A549 (cell line): ENCODE data around the gene SSH2.

Experiments
- CBX8 ChIP-seq: fragments of 200-600 bp; sonication (generic); IDR thresholded peaks from 2 replicates; pipeline ENCODE4 v1.6.1; 2016
- ESRRA ChIP-seq: fragments of 150-350 bp; IDR thresholded peaks from 2 replicates; pipeline ENCODE4 v1.6.1; 2014; ENCODE audit warnings: mild to moderate bottlenecking, low read length, borderline replicate concordance
- MAFK ChIP-seq: fragments of 450-650 bp; IDR thresholded peaks from 2 replicates; pipeline ENCODE4 v1.6.1; 2014; ENCODE audit not compliant: partially characterized antibody
- POLR2A ChIP-seq: IDR thresholded peaks from 2 replicates; pipeline ENCODE4 v1.6.1; 2012; ENCODE audit warnings: mild to moderate bottlenecking, low read length
- RCOR1 ChIP-seq: fragments of 150-350 bp; IDR thresholded peaks from 2 replicates; pipeline ENCODE4 v1.6.1; 2014; ENCODE audit warnings: antibody characterized with exemption, low read length, low read depth
- TF ChIP-seq, protein P1 (sequence below): fragments of >200 bp; sonication (Bioruptor Twin); formaldehyde crosslinking; IDR thresholded peaks from 3 replicates; pipeline ENCODE4 v1.5.1; 2016
- TF ChIP-seq, protein P2 (sequence below): fragments of 250-450 bp; sonication (Bioruptor Pico); IDR thresholded peaks from 2 replicates; pipeline ENCODE4 v1.5.0; 2021; ENCODE audit warnings: mild to moderate bottlenecking, moderate library complexity, borderline replicate concordance

DNA sequence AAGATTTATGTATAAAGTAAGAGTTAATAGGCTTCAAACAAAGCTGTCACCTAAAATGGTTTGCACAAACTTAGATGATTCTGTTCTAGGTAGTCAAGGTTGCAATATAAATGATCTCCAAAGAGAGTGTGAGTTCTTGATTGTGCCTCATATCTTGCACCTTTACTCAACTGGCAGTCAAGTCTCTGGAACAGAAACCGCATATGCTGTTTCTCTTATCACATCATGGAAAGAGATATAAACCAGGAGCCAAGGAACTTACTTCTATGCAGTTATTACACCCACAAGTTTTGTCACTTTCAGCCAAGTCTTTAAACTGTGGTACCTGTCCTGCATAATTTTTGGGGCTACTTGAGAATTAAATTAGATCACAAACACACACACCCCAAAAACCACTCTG lies 5.2 kb downstream of the SSH2 start:
- TF ChIP-seq, protein P1, sequence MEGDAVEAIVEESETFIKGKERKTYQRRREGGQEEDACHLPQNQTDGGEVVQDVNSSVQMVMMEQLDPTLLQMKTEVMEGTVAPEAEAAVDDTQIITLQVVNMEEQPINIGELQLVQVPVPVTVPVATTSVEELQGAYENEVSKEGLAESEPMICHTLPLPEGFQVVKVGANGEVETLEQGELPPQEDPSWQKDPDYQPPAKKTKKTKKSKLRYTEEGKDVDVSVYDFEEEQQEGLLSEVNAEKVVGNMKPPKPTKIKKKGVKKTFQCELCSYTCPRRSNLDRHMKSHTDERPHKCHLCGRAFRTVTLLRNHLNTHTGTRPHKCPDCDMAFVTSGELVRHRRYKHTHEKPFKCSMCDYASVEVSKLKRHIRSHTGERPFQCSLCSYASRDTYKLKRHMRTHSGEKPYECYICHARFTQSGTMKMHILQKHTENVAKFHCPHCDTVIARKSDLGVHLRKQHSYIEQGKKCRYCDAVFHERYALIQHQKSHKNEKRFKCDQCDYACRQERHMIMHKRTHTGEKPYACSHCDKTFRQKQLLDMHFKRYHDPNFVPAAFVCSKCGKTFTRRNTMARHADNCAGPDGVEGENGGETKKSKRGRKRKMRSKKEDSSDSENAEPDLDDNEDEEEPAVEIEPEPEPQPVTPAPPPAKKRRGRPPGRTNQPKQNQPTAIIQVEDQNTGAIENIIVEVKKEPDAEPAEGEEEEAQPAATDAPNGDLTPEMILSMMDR = no peak
- TF ChIP-seq RCOR1 = no peak
- TF ChIP-seq MAFK = no peak
- no peak for TF ChIP-seq CBX8
- TF ChIP-seq POLR2A = no peak
- TF ChIP-seq, protein P2, sequence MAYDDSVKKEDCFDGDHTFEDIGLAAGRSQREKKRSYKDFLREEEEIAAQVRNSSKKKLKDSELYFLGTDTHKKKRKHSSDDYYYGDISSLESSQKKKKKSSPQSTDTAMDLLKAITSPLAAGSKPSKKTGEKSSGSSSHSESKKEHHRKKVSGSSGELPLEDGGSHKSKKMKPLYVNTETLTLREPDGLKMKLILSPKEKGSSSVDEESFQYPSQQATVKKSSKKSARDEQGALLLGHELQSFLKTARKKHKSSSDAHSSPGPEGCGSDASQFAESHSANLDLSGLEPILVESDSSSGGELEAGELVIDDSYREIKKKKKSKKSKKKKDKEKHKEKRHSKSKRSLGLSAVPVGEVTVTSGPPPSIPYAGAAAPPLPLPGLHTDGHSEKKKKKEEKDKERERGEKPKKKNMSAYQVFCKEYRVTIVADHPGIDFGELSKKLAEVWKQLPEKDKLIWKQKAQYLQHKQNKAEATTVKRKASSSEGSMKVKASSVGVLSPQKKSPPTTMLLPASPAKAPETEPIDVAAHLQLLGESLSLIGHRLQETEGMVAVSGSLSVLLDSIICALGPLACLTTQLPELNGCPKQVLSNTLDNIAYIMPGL (CRISPR knock-in tag) = no peak
- no peak for TF ChIP-seq ESRRA
